Measurements from ENCODE around the gene SLC16A10. TPM values are rescaled to one million over a fixed set of nuclear protein-coding genes. Genes with fewer than 3 reads are reported as not detected.

SLC16A10 gene
- total RNA-seq, 1 experiment from 2014 or later = 2.9 TPM

GRCh38 chr6:111047244-111047643 lies 40.1 kb upstream of the SLC16A10 start:
- POLR2A ChIA-PET (ENCODE audit: unreplicated experiment) = no interaction called here
- CTCF ChIA-PET = no interaction called here
- no peak overlapping the region for H3K4me3 ChIP-seq (ENCODE audit: low read length)

GRCh38 chr6:111050261-111051023 lies 36.9 kb upstream of the SLC16A10 start:
- H3K4me2 ChIP-seq (ENCODE audit: low read length) = no peak overlapping the region
- H3K9me2 ChIP-seq (replicated peaks; ENCODE audit: low read length) = no peaks in the 10 kb centered on the region
- no peaks in the 10 kb centered on the region for H3K27me3 ChIP-seq (ENCODE audit: low read length)
- H3F3A ChIP-seq (ENCODE audit: low read length, unreplicated experiment) = no peaks in the 10 kb centered on the region
- CTCF ChIA-PET = no interaction called here
- no peak for ATAC-seq
- H3K4me3 ChIP-seq (ENCODE audit: low read length) = no peak overlapping the region
- intact Hi-C loops (cut with micrococcal nuclease) = no loop called here
- no TSS peak for BruUV-seq (replicated peaks)
- no peaks in the 10 kb centered on the region for H3K36me3 ChIP-seq (ENCODE audit: low read depth, low read length)
- H4K20me1 ChIP-seq (ENCODE audit: low read length) = no peaks in the 10 kb centered on the region
- no peaks in the 10 kb centered on the region for H3K79me2 ChIP-seq (ENCODE audit: low read length)
- TF ChIP-seq EZH2phosphoT487 (IDR thresholded peaks at IDR 0.05; ENCODE audit: borderline replicate concordance, low read length) (no peak), CTCF (conservative IDR thresholded peaks at IDR 0.05; ENCODE audit: low read depth, low read length) (no peak), EZH2 (IDR thresholded peaks at IDR 0.05; ENCODE audit: low read length, unreplicated experiment) (no peak)
- no peak overlapping the region for H3K9ac ChIP-seq (ENCODE audit: low read length)
- no peaks in the 10 kb centered on the region for H3K9me3 ChIP-seq (ENCODE audit: low read length)
- no peak overlapping the region for H3K27ac ChIP-seq (ENCODE audit: low read length)
- no peak overlapping the region for H2AFZ ChIP-seq (ENCODE audit: low read length)
- no peaks in the 10 kb centered on the region for H3K4me1 ChIP-seq (ENCODE audit: insufficient read depth, low read length)
- no peak for DNase-seq
- POLR2A ChIA-PET (ENCODE audit: unreplicated experiment) = no interaction called here

More at GRCh38 chr6:111047244-111047643, 40.1 kb upstream of the SLC16A10 start:
- Histone ChIP-seq H3K9me2 (replicated peaks; ENCODE audit: low read length) (no peaks in the 10 kb centered on the region), H3K4me2 (ENCODE audit: low read length) (no peak overlapping the region), H3K27me3 (ENCODE audit: low read length) (no peaks in the 10 kb centered on the region), H3K9me3 (ENCODE audit: low read length) (no peaks in the 10 kb centered on the region), H3K4me1 (ENCODE audit: insufficient read depth, low read length) (no peaks in the 10 kb centered on the region), H3F3A (ENCODE audit: low read length, unreplicated experiment) (no peaks in the 10 kb centered on the region), H3K9ac (ENCODE audit: low read length) (no peak overlapping the region), H2AFZ (ENCODE audit: low read length) (no peak overlapping the region), H4K20me1 (ENCODE audit: low read length) (no peaks in the 10 kb centered on the region), H3K79me2 (ENCODE audit: low read length) (no peaks in the 10 kb centered on the region), H3K27ac (ENCODE audit: low read length) (no peak overlapping the region), H3K36me3 (ENCODE audit: low read depth, low read length) (no peaks in the 10 kb centered on the region)
- TF ChIP-seq EZH2phosphoT487 (IDR thresholded peaks at IDR 0.05; ENCODE audit: borderline replicate concordance, low read length) (no peak), EZH2 (IDR thresholded peaks at IDR 0.05; ENCODE audit: low read length, unreplicated experiment) (no peak), CTCF (conservative IDR thresholded peaks at IDR 0.05; ENCODE audit: low read depth, low read length) (no peak)
- no TSS peak for BruUV-seq (replicated peaks)
- DNase-seq (no peak), ATAC-seq (no peak)
- intact Hi-C loops (cut with micrococcal nuclease) = no loop called here

- H3K79me2 ChIP-seq (ENCODE audit: low read length) = no peaks in the 10 kb centered on the region
- no peaks in the 10 kb centered on the region for H3K9me3 ChIP-seq (ENCODE audit: low read length)
- intact Hi-C loops (cut with micrococcal nuclease) = no loop called here
- H3K9ac ChIP-seq (ENCODE audit: low read length) = no peak overlapping the region
- no TSS peak for BruUV-seq (replicated peaks)
- H3F3A ChIP-seq (ENCODE audit: low read length, unreplicated experiment) = no peaks in the 10 kb centered on the region
- ATAC-seq = no peak
- no peaks in the 10 kb centered on the region for H3K27me3 ChIP-seq (ENCODE audit: low read length)
- ChIA-PET CTCF (no interaction called here), POLR2A (ENCODE audit: unreplicated experiment) (no interaction called here)
- no peaks in the 10 kb centered on the region for H3K4me1 ChIP-seq (ENCODE audit: insufficient read depth, low read length)
- no peak for DNase-seq
- no peak overlapping the region for H2AFZ ChIP-seq (ENCODE audit: low read length)
- no peaks in the 10 kb centered on the region for H3K9me2 ChIP-seq (replicated peaks; ENCODE audit: low read length)
- H3K27ac ChIP-seq (ENCODE audit: low read length) = no peak overlapping the region
- no peaks in the 10 kb centered on the region for H4K20me1 ChIP-seq (ENCODE audit: low read length)
- H3K4me3 ChIP-seq (ENCODE audit: low read length) = no peak overlapping the region
- TF ChIP-seq CTCF (conservative IDR thresholded peaks at IDR 0.05; ENCODE audit: low read depth, low read length) = no peak
- TF ChIP-seq EZH2phosphoT487 (IDR thresholded peaks at IDR 0.05; ENCODE audit: borderline replicate concordance, low read length) = no peak
- no peak for TF ChIP-seq EZH2 (IDR thresholded peaks at IDR 0.05; ENCODE audit: low read length, unreplicated experiment)
- no peak overlapping the region for H3K4me2 ChIP-seq (ENCODE audit: low read length)
- no peaks in the 10 kb centered on the region for H3K36me3 ChIP-seq (ENCODE audit: low read depth, low read length)
Measured at GRCh38 chr6:111052171-111052570, 35.1 kb upstream of the SLC16A10 start.

All from PC-3 (cell line).